Right ventricle myocardium inferior (tissue), 1 donor: ENCODE measurements around the gene CREB3L2. TPM values are rescaled to one million over a fixed set of nuclear protein-coding genes. Genes with fewer than 3 reads are reported as not detected.
A peak's percentile ranks its signal among the peaks of the same experiment; 100 is the strongest.
"Not testable (repeated sequence)": the region's sequence is repeated elsewhere in the genome, so short reads cannot be mapped to it uniquely, and the experiment has no call there.

Source experiments
- ATAC-seq: fragments of 200-7000 bp; cut with Tn5 transposase; one replicate; pipeline ENCODE4 v1.9.1; 2020; ENCODE audit warnings: mild to moderate bottlenecking, moderate library complexity
- DNase-seq: peaks from one replicate; pipeline ENCODE4 v3.0.0; 2021; ENCODE audit errors: missing footprints
- intact Hi-C: fragments of 100-400 bp; cut with DNase I; formaldehyde crosslinking; loops from one replicate; pipeline ENCODE4 v1.11.0; 2022
- total RNA-seq: library from RNA; stranded (reverse); fragmentation: NEBNext Ultra II Directional; extraction: Animal tissue kit (Norgen Biotek cat#: 25700); gene quantifications from one replicate; pipeline ENCODE4 v1.2.1, GENCODE V29; 2021
- donor health status: DM: no; HTN: yes; CAD: no; lungs with severe emphysema.

The CREB3L2 gene
- total RNA-seq, 1 donor from 2014 or later: 19.3 TPM

- DNase-seq: no peak
- no peak for ATAC-seq
- intact Hi-C loops: no loop called here
These were observed 16.1 kb upstream of the CREB3L2 start for GRCh38 chr7:138017992-138018391.

DNA sequence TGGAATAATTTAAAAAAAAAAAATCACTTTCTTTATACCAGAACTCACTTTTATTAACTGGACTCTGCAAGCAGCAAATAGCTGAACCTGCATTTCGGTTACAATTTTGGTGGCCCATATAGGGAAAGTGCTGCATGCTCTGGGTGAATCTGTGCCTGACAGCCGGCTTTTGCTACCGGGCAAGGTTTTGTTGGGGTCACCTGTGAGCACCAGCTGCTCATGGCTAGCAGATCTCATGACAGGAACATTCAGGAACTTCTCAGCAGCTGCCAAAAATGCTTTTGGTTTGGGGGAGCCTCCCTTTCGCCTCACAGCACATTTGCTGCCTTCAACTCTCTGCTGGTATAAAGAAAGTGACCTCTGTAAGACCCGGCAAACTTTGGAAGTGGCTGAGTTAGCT, 13.2 kb upstream of the CREB3L2 start:
- intact Hi-C loops: no loop called here
- ATAC-seq: no peak

GRCh38 chr7:138014686-138015085, 12.8 kb upstream of the CREB3L2 start:
- DNase-seq: no peak
- ATAC-seq: no peak
- intact Hi-C loops: no loop called here

More for the DNA sequence above, 13.2 kb upstream of the CREB3L2 start:
- DNase-seq: no peak

DNA sequence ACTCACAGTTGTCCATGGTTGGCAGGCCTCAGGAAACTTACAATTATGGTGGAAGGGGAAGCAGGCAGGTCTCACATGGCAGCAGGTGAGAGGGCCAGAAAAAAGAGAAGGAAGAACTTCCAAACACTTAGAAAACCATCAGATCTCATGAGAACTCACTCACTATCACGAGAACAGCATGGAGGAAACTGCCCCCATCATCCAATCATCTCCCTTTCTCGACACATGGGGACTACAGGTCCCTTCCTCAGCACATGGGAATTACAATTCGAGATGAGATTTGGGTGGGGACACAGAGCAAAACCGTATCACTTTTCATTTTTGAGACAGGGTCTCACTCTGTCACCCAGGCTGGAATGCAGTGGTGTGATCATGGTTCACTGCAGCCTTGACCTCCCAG, 12.3 kb upstream of the CREB3L2 start:
- DNase-seq, intact Hi-C loops, ATAC-seq: not testable (repeated sequence)

GRCh38 chr7:138009350-138009653, 7.4 kb upstream of the CREB3L2 start:
- ATAC-seq (no peak), DNase-seq (no peak)
- intact Hi-C loops: loop anchor here (5.0 kb wide), 2 partner anchors 352 to 728 kb away; no protein-coding TSS in a partner anchor

GRCh38 chr7:138008588-138009349, 6.9 kb upstream of the CREB3L2 start:
- intact Hi-C loops: loop anchor here (1.0 to 5.0 kb wide), 3 partner anchors 105 to 729 kb away; no protein-coding TSS in a partner anchor
- peak; percentile 56 for ATAC-seq
- no peak for DNase-seq

- ATAC-seq (no peak), DNase-seq (no peak)
- intact Hi-C loops: loop anchor here (1.0 to 5.0 kb wide), 3 partner anchors 105 to 729 kb away; no protein-coding TSS in a partner anchor
These were observed 6.2 kb upstream of the CREB3L2 start for GRCh38 chr7:138008019-138008587.

DNA sequence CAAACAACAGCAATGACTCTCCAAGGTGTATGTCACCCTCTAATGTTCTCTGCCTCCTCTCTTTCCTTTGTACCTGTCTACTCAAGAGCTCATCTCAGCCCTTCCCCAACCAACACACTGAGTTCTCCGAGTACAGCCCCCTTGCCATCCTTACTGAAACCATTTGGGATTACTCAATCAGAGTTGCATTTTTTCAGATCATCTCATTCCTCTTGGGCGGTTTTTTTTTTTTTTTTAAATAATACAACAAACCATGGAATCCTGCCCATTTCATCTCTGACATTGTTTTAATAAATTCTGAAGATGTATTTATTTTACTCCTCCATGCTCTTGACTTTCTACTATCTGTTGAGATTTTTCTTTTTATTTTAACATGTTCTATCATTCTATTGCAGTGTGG, 4.2 kb upstream of the CREB3L2 start:
- no peak for DNase-seq
- intact Hi-C loops: loop anchor here (5.0 kb wide), 2 partner anchors 349 to 731 kb away; no protein-coding TSS in a partner anchor
- no peak for ATAC-seq

DNA sequence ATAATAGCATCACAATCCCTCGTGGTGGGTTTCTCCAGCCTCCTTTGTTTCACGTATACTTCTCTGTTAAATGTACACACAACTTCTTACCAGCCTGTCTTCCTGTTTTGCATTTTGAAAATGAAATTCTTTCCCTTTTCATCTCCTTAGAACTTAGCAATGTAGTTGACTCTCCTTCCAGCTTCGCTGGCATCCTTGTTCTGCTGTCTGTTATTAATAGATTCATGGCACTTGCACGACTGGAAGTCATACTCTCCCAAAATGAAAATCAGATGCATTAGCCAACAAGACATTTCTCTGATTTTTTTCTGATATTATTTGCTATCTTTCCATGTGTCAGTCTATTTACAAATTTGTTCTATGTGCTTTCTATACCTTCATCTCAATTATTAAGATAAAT, 3.0 kb upstream of the CREB3L2 start:
- ATAC-seq: no peak
- DNase-seq: no peak
- intact Hi-C loops: loop anchor here (5.0 kb wide), 4 partner anchors 48 to 732 kb away; no protein-coding TSS in a partner anchor

DNA sequence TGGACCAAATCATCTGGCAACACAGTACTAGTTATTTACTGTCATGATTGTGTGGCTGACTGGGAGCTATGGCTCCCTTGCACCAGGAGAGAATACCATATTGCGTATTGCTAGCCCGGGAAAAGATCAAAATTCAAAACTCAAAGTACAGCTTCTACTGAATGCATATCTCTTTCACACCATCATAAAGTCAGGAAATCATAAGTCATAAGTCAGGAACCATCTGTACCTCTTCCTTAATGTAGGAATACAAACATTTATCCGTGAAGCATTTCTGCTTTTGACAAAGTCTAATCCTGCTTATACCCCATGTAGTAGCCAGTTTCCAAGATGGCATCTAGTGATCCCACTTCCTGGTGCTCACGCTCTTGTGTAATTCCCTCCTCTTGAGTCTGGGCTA, 2.2 kb upstream of the CREB3L2 start:
- no peak for ATAC-seq
- intact Hi-C loops: loop anchor here (5.0 kb wide), 2 partner anchors 47 to 62 kb away; no protein-coding TSS in a partner anchor

GRCh38 chr7:138002828-138003189, 923 bp upstream of the CREB3L2 start:
- intact Hi-C loops: loop anchor here (5.0 kb wide), 2 partner anchors 46 to 61 kb away; no protein-coding TSS in a partner anchor
- ATAC-seq: no peak
- DNase-seq: no peak

More for the DNA sequence above, 2.2 kb upstream of the CREB3L2 start:
- DNase-seq: no peak

- peak; percentile 97 for ATAC-seq
- intact Hi-C loops: loop anchor here (5.0 kb wide), 2 partner anchors 45 to 60 kb away; no protein-coding TSS in a partner anchor
- peak; percentile 99 for DNase-seq
These were observed 376 bp upstream of the CREB3L2 start for GRCh38 chr7:138002096-138002827.

GRCh38 chr7:138000081-138000701, 1.7 kb downstream of the CREB3L2 start:
- DNase-seq (no peak), ATAC-seq (peak; percentile 28)
- intact Hi-C loops: loop anchor here (5.0 kb wide), 2 partner anchors 43 to 58 kb away; no protein-coding TSS in a partner anchor

- DNase-seq (no peak), ATAC-seq (no peak)
- intact Hi-C loops: loop anchor here (5.0 kb wide), 2 partner anchors 42 to 57 kb away; no protein-coding TSS in a partner anchor
These were observed 2.3 kb downstream of the CREB3L2 start for GRCh38 chr7:137999496-138000080.

- intact Hi-C loops: no loop called here
- no peak for DNase-seq
- no peak for ATAC-seq
These were observed 3.6 kb downstream of the CREB3L2 start for GRCh38 chr7:137998250-137998649.

- DNase-seq (no peak), ATAC-seq (no peak)
- intact Hi-C loops: no loop called here
These were observed 5.0 kb downstream of the CREB3L2 start for GRCh38 chr7:137996871-137997270.

- peak; percentile 74 for DNase-seq
- peak; percentile 23 for ATAC-seq
- intact Hi-C loops: no loop called here
These were observed 5.5 kb downstream of the CREB3L2 start for GRCh38 chr7:137996386-137996851.

- intact Hi-C loops: loop anchor here (5.0 kb wide), 1 partner anchor 57 kb away; no protein-coding TSS in a partner anchor
- no peak for DNase-seq
- no peak for ATAC-seq
These were observed 7.7 kb downstream of the CREB3L2 start for GRCh38 chr7:137994216-137994615.
